Activated CD8-positive, alpha-beta memory T cell treated with anti-CD3 and anti-CD28 coated beads, Interleukin-2, amount 10 ng/mL, durations not matched to agents 7 days and 5 days (primary cell): ENCODE measurements around the gene PTPRF. TPM values are rescaled to one million over a fixed set of nuclear protein-coding genes. Genes with fewer than 3 reads are reported as not detected.

Experiments used
- ATAC-seq: fragments of 150-1000 bp; cut with Tn5 transposase; one replicate; pipeline ENCODE4 v1.10.0; 2021; ENCODE audit warnings: moderate library complexity
- CTCF ChIA-PET: fragments of 350-600 bp; sonication (Branson Sonifier 250); formaldehyde crosslinking; loops from one replicate; lab custom pipeline; 2021; ENCODE audit warnings: antibody characterized with exemption; lab: Charles Lee
- DNase-seq: peaks from one replicate; pipeline ENCODE4 v3.0.0-alpha.2; 2020
- H3K27ac Mint-ChIP-seq: one replicate; pipeline ENCODE4 v1.8.0; 2021; ENCODE audit warnings: mild to moderate bottlenecking, mixed read lengths
- H3K27me3 Mint-ChIP-seq: one replicate; pipeline ENCODE4 v1.8.0; 2021; ENCODE audit warnings: mixed read lengths
- H3K36me3 Mint-ChIP-seq: one replicate; pipeline ENCODE4 v1.8.0; 2021; ENCODE audit warnings: mild to moderate bottlenecking, mixed read lengths
- H3K4me1 Mint-ChIP-seq: one replicate; pipeline ENCODE4 v1.8.0; 2021; ENCODE audit warnings: mixed read lengths
- H3K4me3 Mint-ChIP-seq: one replicate; pipeline ENCODE4 v1.8.0; 2021; ENCODE audit warnings: mild to moderate bottlenecking, moderate library complexity, mixed read lengths
- H3K9me3 Mint-ChIP-seq: one replicate; pipeline ENCODE4 v1.8.0; 2022; ENCODE audit warnings: low read depth, mixed read lengths
- total RNA-seq, 2 experiments: library from RNA; stranded (reverse); gene quantifications; one replicate each; pipeline ENCODE4 v1.2.3, GENCODE V29; 2021

Gene PTPRF
- total RNA-seq, 2 experiments from 2014 or later, result 0.23 to 0.41 TPM

DNA sequence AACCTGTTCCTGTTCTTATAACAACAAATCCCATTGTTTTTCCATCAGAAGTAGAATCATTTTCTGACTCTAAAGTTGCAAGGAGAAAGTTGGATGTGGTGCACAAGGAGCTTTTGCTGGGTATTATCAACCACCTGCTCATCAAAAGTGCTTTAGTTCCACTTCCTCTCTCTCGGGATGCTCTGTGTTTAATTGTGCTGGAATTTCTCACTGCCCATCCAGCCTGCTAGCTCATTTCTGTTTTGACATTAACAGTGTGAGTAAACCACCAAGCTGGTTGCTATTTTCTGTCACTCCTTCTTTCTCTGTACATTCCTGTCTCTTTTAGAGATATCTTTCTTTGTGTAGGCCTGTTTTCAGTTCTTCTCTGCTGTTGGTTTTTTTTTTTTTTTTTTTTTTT lies 125.3 kb downstream of the PTPRF start:
- no peak for ATAC-seq
- no peak overlapping the region for H3K4me3 Mint-ChIP-seq
- peaks cover 35% of the 10 kb centered on the region for H3K4me1 Mint-ChIP-seq
- no peak overlapping the region for H3K27ac Mint-ChIP-seq
- no peaks in the 10 kb centered on the region for H3K27me3 Mint-ChIP-seq
- CTCF ChIA-PET, result interaction anchor here (0.7 kb wide), 1 partner anchor 324 kb away, joined by 3 read pairs; no protein-coding TSS in a partner anchor
- peaks cover 37% of the 10 kb centered on the region for H3K36me3 Mint-ChIP-seq
- no peak for DNase-seq
- no peaks in the 10 kb centered on the region for H3K9me3 Mint-ChIP-seq

DNA sequence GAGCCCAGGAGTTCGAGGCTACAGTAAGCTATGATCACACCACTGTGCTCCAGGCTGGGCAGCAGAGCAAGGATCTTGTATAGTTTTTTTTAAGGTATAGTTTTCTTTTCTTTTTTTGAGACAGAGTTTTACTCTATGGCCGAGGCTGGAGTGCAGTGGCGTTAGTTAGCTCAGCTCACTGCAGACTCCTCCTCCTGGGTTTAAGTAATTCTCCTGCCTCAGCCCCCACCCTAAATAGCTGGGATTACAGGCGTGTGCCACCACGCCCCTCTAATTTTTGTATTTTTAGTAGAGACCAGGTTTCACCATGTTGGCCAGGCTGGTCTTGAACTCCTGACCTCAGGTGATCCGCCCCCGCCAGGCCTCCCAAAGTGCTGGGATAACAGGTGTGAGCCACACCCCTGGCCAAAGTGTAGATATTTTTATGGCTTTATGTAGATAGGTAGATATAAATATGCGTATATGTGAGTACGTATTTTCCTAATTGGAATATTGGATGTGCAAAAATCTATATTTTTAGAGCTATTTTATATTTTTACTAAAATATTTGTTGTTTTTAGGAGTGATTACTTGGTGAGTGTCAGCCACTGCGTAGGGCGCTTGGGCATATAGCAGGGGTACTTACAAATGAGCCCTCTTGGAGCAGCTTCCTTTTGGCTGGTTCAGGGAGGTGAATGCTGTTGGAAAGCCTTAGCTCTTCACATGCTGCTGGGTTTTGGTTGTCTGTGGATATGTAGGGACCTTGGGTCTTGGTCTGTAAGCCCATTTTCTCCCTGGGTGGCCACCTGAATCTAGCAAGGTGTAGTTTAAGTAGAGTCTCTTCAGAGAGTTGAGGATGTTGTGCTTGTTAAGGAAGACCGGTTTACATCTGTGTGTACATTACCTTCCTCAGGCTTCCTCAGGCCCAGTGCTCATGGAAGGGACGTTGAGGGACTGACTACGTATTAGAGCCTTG lies 128.8 kb downstream of the PTPRF start:
- CTCF ChIA-PET, result interaction anchor here (0.8 to 1.1 kb wide), 2 partner anchors 10 to 275 kb away, joined by 3 to 4 read pairs; partner anchors contain the start of gene KDM4A
- Mint-ChIP-seq H3K27me3 (no peaks in the 10 kb centered on the region), H3K4me1 (peaks cover 9% of the 10 kb centered on the region), H3K9me3 (no peaks in the 10 kb centered on the region), H3K4me3 (no peak overlapping the region), H3K36me3 (peaks cover 43% of the 10 kb centered on the region), H3K27ac (no peak overlapping the region)
- ATAC-seq (no peak), DNase-seq (no peak)

DNA sequence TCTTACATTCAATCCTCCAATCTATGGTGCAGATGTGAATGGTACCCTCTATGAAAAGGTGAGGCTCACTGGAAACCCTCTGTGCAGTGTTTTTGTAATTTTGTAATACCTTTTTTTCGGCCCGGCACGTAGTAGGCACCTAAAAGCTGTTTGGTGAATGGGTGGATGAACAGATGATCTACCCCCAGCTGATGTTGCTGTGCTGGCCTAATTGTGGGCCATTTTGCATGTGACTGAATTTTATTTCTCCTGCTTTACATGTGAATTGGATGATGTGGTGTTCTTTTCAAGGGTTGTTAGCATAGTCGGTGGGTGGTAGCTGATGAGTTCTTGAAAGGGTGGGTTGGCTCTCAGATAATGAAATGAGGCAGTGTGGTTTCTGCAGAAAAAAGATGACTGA lies 129.7 kb downstream of the PTPRF start:
- no peak for DNase-seq
- Mint-ChIP-seq H3K4me1 (peaks cover 5% of the 10 kb centered on the region), H3K36me3 (peaks cover 43% of the 10 kb centered on the region), H3K9me3 (no peaks in the 10 kb centered on the region), H3K27me3 (no peaks in the 10 kb centered on the region), H3K27ac (peak overlapping the region; percentile 1), H3K4me3 (no peak overlapping the region)
- CTCF ChIA-PET, result interaction anchor here (0.8 to 1.1 kb wide), 3 partner anchors 9 to 274 kb away, joined by 3 to 4 read pairs (median 3); partner anchors contain the start of gene KDM4A
- ATAC-seq, result no peak

DNA sequence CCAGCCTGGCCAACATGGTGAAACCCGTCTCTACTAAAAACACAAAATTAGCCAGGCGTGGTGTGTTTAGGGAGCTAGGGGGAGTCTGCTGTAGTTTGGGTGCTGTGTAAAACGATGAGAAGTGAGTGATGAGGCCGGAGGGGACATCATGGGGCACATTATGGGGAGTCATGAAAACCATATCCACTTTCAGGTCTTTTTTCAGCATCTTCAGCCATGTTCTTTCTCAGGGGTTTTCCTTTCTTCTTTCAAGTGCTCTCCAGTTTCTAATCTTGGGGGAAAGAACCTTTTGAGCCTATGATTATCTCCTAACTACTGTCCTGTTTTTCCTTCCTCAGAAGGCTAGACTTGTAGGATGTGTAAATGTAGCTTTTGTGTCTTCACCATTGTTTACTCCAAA lies 133.7 kb downstream of the PTPRF start:
- Mint-ChIP-seq H3K9me3 (no peaks in the 10 kb centered on the region), H3K27me3 (no peaks in the 10 kb centered on the region), H3K4me3 (no peak overlapping the region)

DNA sequence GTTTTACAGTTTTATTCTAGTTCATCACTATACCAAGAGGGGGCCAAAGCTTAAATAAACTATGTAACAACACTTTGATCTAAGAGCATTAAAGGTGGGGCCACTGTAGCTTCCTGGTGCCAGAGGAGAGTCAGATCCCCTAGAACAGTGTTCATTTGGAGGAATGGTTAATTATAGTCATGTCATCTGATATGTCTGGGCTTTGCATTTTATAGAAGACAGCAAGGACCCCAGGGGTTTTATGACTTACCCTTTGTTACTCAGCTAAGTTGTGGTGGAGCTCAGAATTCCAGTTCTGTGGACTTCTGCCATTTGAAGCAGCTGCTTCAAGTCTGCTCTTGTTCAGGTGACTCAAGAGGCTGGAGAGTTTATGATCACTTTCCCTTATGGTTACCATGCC lies 135.9 kb downstream of the PTPRF start:
- CTCF ChIA-PET, result interaction anchor here (1.5 kb wide), 1 partner anchor 9 kb away, joined by 7 read pairs; no protein-coding TSS in a partner anchor
- no peaks in the 10 kb centered on the region for H3K9me3 Mint-ChIP-seq
- no peaks in the 10 kb centered on the region for H3K4me1 Mint-ChIP-seq
- peaks cover 71% of the 10 kb centered on the region for H3K36me3 Mint-ChIP-seq
- DNase-seq (no peak), ATAC-seq (no peak)
- no peak overlapping the region for H3K4me3 Mint-ChIP-seq
- H3K27me3 Mint-ChIP-seq, result no peaks in the 10 kb centered on the region
- no peak overlapping the region for H3K27ac Mint-ChIP-seq

More for the DNA sequence above, 133.7 kb downstream of the PTPRF start:
- H3K4me1 Mint-ChIP-seq, result peaks cover 2% of the 10 kb centered on the region
- H3K36me3 Mint-ChIP-seq, result peaks cover 69% of the 10 kb centered on the region
- H3K27ac Mint-ChIP-seq, result peak overlapping the region; percentile 20
- DNase-seq (no peak), ATAC-seq (no peak)
- CTCF ChIA-PET, result no interaction called here

DNA sequence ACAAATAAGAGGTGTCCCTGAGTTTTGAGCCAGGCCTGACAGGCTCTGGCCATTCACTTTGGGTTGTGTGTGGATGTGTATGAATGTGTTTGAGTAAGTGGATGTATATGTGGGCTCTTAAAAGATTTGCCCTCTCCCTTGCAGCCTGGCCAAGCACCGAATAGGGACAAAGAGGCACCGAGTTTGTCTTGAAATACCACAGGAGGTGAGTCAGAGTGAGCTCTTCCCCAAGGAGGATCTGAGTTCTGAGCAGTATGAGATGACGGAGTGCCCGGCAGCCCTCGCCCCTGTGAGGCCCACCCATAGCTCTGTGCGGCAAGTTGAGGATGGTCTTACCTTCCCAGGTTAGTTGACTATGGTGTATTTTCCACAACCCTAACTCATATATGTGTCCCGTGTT lies 138.3 kb downstream of the PTPRF start:
- CTCF ChIA-PET, result interaction anchor here (1.5 kb wide), 1 partner anchor 19 kb away, joined by 3 read pairs; the partner anchor contains the start of gene KDM4A
- H3K27me3 Mint-ChIP-seq, result no peaks in the 10 kb centered on the region
- no peak for ATAC-seq
- peaks cover 72% of the 10 kb centered on the region for H3K36me3 Mint-ChIP-seq
- no peak overlapping the region for H3K4me3 Mint-ChIP-seq
- no peaks in the 10 kb centered on the region for H3K9me3 Mint-ChIP-seq
- no peak overlapping the region for H3K27ac Mint-ChIP-seq
- H3K4me1 Mint-ChIP-seq, result no peaks in the 10 kb centered on the region
- no peak for DNase-seq

DNA sequence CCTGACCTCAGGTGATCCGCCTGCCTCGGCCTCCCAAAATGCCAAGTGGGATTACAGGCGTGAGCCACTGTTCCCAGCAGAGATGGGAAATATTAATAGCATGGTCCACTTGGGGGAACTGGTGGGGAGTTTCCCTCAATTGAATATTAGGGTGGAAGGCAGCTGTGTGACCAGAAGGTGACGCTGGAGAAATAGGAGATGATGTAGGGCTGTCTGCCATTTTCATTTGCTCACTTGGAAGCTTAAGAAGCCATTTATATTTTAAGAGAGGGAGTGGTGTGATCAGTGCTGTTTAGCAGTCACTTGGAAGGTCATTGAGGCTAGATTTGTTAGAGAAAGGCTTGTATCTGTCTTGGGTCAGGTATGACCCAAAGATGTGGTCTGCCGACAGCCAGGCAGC lies 139.2 kb downstream of the PTPRF start:
- no peak for ATAC-seq
- no peak overlapping the region for H3K27ac Mint-ChIP-seq
- DNase-seq, result no peak
- no peaks in the 10 kb centered on the region for H3K27me3 Mint-ChIP-seq
- H3K4me3 Mint-ChIP-seq, result no peak overlapping the region
- CTCF ChIA-PET, result interaction anchor here (1.2 to 1.5 kb wide), 2 partner anchors 20 to 29 kb away, joined by 3 read pairs; partner anchors contain the start of gene KDM4A
- H3K36me3 Mint-ChIP-seq, result peaks cover 67% of the 10 kb centered on the region
- H3K9me3 Mint-ChIP-seq, result no peaks in the 10 kb centered on the region
- no peaks in the 10 kb centered on the region for H3K4me1 Mint-ChIP-seq

DNA sequence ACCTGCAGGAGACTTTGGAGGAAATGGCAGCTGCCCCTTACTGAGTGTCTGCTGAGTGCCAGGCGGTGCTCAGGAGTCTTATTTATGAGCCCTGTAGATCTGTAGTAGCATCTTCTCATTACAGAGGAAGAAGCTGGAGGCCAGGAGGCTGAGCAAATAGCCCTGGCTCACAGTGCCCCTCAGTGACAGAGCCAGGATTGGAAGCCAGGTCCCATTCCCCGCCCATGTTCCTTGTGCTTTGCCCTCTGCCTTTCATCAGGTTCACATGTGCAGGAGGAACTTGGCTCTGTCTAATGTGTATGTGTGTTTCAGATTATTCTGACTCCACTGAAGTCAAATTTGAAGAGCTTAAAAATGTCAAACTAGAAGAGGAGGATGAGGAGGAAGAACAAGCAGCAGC lies 140.5 kb downstream of the PTPRF start:
- Mint-ChIP-seq H3K27ac (no peak overlapping the region), H3K9me3 (no peaks in the 10 kb centered on the region), H3K4me3 (no peak overlapping the region), H3K36me3 (peaks cover 64% of the 10 kb centered on the region), H3K4me1 (peaks cover 2% of the 10 kb centered on the region), H3K27me3 (no peaks in the 10 kb centered on the region)
- DNase-seq (no peak), ATAC-seq (no peak)
- CTCF ChIA-PET, result interaction anchor here (1.0 to 1.2 kb wide), 2 partner anchors 263 to 264 kb away, joined by 3 read pairs; partner anchors contain the start of gene ARTN

DNA sequence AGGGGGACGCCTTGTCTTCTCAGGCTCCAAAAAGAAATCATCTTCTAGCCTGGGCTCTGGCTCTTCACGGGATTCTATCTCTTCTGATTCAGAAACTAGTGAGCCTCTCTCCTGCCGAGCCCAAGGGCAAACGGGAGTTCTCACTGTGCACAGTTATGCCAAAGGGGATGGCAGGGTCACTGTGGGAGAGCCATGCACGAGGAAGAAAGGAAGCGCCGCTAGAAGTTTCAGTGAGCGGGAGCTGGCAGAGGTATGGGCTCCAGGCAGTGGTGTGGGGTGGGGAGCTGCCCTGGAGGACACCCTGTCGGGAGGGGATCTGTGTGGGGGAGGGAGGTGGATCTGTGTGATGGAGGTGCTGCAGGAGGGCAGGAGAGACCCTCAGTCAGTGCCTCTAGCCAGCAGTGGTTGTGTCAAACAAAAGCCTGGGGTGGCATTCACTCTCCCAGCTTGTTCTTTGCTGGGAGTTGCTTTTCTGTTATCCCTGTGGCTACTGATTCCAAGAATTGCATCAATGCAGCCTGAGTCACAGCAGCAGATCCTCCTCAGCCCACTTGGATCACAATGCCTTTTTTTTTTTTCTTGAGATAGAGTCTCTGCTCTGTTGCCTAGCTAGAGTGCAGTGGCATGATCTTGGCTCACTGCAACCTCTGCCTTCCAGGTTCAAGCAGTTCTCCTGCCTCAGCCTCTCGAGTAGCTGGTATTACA lies 141.1 kb downstream of the PTPRF start:
- Mint-ChIP-seq H3K36me3 (peaks cover 58% of the 10 kb centered on the region), H3K9me3 (no peaks in the 10 kb centered on the region), H3K27me3 (no peaks in the 10 kb centered on the region), H3K27ac (no peak overlapping the region), H3K4me3 (no peak overlapping the region), H3K4me1 (peaks cover 2% of the 10 kb centered on the region)
- DNase-seq (no peak), ATAC-seq (no peak)
- CTCF ChIA-PET, result interaction anchor here (1.0 to 1.2 kb wide), 2 partner anchors 262 to 263 kb away, joined by 3 read pairs; partner anchors contain the start of gene ARTN

DNA sequence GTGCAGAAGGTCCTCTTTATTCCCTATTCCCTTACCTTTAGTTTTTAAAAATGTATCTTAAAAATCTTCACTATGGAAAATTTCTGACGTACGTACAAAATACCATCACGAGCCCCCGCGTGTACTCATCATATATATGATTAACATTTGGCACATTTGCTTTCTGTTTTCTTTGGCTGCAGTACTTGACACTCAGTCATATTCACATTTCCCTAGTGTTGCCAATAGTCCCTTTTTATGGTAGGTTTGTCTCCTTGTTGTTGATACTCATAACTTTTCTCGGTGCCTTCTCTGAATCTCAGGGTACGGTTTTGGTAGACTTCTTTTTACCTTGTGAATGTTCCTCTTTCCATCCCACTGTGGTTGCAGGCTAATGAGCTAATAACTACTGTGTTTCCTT lies 142.6 kb downstream of the PTPRF start:
- Mint-ChIP-seq H3K4me3 (no peak overlapping the region), H3K36me3 (peaks cover 53% of the 10 kb centered on the region), H3K4me1 (peaks cover 2% of the 10 kb centered on the region), H3K27me3 (no peaks in the 10 kb centered on the region), H3K27ac (no peak overlapping the region), H3K9me3 (no peaks in the 10 kb centered on the region)
- DNase-seq (no peak), ATAC-seq (no peak)
- CTCF ChIA-PET, result no interaction called here

Other genes starting within 250 kb of the PTPRF start
- not detected for gene C1orf210, start 245.3 kb upstream of the PTPRF start, total RNA-seq
- 1 to 10 TPM in 1 of 2 experiments, under 1 TPM in 1; 0.55 to 1.9 TPM for gene TIE1, start 229.9 kb upstream of the PTPRF start, total RNA-seq
- not detected for gene MPL, start 193.1 kb upstream of the PTPRF start, total RNA-seq
- gene CDC20, start 171.9 kb upstream of the PTPRF start, total RNA-seq, result 100 to 1,000 TPM; 188 to 194 TPM
- gene ELOVL1, start 162.9 kb upstream of the PTPRF start, total RNA-seq, result 10 to 100 TPM; 64.4 to 74.2 TPM
- gene MED8, start 141.1 kb upstream of the PTPRF start, total RNA-seq, result 10 to 100 TPM; 38.7 to 43.6 TPM
- gene SZT2, start 141.0 kb upstream of the PTPRF start, total RNA-seq, result 10 to 100 TPM; 52.2 to 60.2 TPM
- gene HYI, start 77.0 kb upstream of the PTPRF start, total RNA-seq, result 1 to 10 TPM; 7.1 to 8.0 TPM
- 10 to 100 TPM; 39.8 to 40.1 TPM for gene KDM4A, start 119.3 kb downstream of the PTPRF start, total RNA-seq
- 10 to 100 TPM; 18.1 to 26.7 TPM for gene ST3GAL3, start 176.7 kb downstream of the PTPRF start, total RNA-seq